Hematopoietic multipotent progenitor cell treated with erythropoietin and hydrocortisone succinate and interleukin-3 and kit ligand, for 17 days (in vitro differentiated cells): ENCODE measurements around the gene CEP128.

Experiments
- DNase-seq: peaks from one replicate; pipeline ENCODE4 v3.0.0-alpha.2; 2015; ENCODE audit warnings: low spot score

Gene CEP128

DNA sequence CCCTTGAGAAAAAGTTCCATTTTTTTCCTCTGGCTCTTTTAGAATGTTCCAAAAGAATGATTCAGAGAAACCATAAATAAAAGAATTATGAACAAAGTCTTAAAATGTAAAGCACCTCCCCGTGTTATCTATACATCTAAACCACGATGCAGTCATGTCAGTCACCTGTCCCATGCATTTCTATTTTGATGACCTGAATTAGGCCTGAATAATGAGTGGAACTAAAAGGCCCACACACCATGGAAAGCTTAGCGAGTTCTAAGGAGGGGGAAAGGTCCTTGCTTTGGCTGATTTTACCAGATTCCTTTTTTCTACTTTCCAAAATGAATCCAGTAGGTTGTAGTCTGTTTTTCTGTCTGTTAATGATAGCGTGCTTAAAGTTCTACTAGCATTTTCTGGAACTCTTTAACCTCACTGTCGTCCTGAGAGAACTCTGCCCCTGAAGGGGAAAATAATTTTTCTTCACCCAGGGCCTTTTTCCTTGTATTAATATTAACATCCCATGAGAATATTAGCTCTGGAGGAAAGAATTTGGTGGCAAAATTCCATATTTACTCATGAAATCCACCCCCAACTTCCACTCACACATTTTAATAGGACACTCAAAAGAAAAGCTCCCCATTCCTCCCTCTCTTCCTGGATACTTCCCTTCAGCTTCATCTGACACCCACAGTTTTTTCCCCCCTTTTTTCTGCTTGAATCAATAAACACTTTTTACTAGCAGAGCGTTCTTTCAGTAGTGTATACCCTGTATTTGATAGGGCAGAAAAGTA is 464.0 kb downstream of the CEP128 start:
- DNase-seq, result no peak

DNA sequence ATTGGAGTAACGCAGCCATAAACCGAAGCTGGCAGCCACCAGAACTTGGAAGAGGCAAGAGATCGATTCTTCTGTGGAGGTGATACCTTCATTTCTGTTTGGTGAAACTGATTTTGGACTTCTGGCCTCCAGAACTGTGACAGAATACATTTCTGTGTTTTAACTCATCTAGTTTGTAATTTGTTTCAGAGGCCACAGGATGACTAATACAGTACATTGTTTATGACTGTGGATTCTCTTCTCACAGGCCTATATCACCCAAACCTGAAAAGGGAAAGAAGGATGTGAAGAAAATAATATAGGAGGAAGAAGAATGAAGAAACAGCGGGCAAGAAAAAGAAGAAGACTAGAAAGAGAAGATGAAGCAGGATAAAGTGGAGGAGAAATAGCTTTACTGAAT is 466.5 kb downstream of the CEP128 start:
- no peak for DNase-seq

DNA sequence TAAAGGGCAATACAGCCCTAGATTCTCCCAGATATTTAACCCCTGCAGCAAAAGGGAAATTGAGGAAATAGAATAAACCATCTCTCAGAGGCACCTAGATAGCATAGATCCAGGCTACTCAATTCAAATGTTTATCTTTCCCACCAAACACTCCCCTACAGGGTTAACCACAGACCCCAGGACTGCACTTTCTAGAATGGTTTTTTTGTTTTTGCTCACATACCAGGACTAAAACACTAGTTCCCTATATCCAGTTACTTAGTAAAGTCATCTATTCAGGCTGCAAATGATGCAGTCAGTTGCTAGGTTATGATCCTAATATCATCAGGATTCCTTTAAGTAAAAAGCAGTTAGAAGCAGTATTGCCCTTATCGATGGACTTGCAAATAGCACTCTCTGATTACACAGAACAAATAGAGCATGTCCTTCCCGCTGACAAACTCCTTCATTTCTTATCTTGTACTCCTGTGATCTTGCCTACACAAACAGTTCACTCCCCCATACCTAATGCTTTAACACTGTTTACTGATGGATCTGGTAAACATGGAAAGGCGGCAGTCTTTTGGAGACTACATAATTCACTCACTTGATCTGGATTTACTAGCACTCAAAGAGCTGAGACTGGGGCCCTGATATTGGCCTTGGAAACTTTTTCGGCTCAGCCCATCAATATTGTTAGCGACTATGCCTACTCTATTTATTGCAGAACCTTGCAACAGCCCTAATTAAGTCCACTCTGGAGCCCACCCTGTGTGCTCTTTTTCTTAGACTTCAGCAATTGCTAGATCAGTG is 473.0 kb downstream of the CEP128 start:
- no peak for DNase-seq

DNA sequence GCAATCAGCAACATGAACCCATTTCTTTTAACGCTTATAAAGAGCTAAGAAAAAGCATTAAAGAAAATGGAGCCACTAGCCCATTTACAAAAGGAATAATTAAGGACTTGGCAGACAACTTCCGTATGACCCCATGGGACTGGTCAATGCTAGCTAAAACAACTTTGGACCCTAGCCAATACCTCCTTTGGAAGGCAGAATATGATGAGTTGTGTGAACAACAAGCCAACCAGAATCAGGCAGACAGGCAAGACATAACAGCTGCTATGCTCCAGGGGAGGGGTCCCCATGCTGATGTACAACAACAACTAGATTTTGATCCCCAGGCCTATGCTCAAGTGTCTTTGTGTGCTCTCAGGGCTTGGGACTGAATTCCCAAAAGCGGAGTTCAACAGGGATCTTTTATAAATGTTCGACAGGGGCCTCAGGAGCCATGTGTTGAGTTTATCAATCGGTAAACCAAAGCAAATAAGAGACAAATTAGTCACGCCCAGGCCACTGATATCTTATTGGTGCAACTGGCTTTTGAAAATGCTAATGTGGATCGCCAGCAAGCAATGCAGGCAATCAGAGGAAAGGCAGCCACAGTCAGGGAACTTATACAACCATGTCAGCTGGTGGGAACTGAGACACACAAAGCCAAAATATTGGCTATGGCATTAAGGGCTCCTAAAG is 475.9 kb downstream of the CEP128 start:
- DNase-seq, result no peak

DNA sequence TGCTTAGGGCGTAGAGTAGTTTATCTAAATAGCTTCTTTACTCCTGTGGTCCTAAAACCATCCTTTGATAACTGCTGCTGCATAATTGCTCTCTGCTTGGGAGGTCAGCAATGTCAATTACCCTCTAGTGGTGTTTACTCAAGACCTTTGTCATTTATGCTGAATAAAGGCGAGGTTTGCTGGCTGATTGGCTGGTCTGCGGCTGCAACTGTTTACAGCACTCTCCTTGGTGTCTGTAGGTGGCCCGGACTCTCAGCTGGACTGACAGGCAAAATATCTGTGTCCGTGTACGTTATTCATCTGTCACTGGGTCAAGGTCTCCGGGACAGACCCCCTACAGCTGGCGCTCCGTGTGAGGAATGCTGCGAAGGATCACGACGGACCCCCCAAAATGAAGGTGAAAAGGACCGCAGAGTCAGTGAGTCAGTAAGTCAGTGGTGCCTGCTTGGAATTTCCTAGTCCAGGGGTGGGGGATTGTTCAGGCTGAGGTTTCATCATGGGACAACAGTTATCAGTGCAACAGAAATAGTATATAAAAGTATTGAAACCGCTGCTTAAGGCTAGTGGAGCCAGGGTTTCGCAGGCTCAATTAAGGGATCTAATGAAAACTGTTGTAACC is 476.9 kb downstream of the CEP128 start:
- no peak for DNase-seq

DNA sequence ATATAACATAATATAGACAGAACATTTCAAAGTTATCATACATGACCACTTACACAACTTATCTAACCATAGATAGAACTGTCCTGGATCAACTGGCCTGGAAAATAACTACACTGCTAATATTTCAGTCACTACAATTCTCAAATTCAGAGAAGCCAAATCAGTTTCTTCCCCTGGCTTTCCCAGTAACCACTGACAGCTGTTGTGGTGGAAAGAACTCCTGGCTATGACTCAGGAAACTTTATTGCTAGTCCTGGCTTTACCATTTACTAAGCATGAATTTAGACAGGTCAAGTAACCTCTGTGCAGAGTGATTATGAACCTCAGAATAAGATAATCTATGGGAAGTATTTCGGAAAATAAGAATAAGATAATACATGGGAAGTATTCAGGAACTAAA is 485.3 kb downstream of the CEP128 start:
- DNase-seq, result no peak

DNA sequence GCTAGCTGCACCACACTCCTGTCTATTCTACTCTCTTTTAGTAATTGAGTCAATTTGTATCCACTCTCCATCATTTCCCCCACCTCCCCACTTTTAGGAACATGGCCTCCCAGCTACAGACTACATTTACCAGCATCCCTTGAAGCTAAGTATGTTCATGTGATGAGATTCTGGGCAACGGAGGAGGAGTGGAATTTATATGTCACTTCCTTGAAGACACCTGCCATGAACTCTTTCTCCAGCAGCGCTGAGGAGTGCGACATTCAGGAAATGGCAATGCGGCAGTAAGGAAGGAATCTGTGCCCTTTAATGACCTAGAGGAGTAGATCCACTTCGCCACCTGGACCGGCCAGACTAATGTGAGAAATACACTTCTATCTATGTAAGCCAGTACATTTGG is 486.5 kb downstream of the CEP128 start:
- no peak for DNase-seq

DNA sequence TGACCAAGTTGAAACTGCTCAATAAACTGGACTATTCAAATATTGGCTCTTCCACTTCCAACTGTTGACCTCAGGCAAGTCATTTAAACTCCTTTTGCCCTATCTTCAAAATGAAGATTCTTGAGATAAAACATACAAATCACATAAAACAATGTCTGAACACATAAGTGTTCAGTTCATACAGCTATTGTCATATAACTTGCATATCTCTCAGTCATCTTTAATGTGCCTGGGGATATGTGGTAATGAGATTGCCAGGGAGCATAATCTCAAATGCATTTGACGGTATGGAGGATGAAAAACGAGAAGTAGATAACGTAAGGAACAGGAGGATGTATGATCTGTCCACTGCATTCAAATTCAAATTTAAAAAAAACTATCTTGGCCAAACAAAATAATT is 493.3 kb downstream of the CEP128 start:
- no peak for DNase-seq

DNA sequence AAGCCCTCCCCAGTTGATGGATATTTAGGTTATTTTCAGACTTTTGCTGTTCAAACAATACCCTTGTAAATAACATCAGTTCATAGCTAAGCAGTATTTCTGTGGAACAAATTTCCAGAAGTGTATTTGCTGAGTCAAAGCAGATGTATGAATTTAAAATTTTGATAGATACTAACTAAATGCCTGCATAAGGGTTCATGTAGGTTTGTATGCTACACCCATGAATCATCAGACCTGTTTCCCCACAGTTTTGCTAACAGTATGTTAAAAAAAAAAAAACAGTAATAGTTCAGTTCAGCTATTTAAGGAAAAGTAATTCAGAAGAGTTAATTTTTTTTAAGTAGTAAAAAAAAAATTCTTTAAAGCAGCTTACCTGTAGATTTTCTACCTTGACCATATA is 494.1 kb downstream of the CEP128 start:
- DNase-seq, result no peak
